ENCODE results near the gene NEO1. TPM values are rescaled to one million over a fixed set of nuclear protein-coding genes. Genes with fewer than 3 reads are reported as not detected.
"Not testable (repeated sequence)": the region's sequence is repeated elsewhere in the genome, so short reads cannot be mapped to it uniquely, and the experiment has no call there.

The NEO1 gene
- total RNA-seq, 1 donor from 2014 or later = 24.9 TPM

GRCh38 chr15:73165844-73166243 lies 113.6 kb downstream of the NEO1 start:
- Mint-ChIP-seq H3K27ac (ENCODE audit: unreplicated experiment) (no peak overlapping the region), H3K9me3 (ENCODE audit: unreplicated experiment) (peaks cover 6% of the 10 kb centered on the region), H3K36me3 (ENCODE audit: unreplicated experiment) (peaks cover 2% of the 10 kb centered on the region), H3K27me3 (ENCODE audit: unreplicated experiment) (no peaks in the 10 kb centered on the region), H3K4me1 (ENCODE audit: unreplicated experiment) (no peaks in the 10 kb centered on the region), H3K4me3 (ENCODE audit: unreplicated experiment) (no peak overlapping the region)
- DNase-seq (ENCODE audit: extremely low spot score, unreplicated experiment) = no peak
- TF ChIP-seq CTCF (IDR thresholded peaks at IDR 0.05) = no peak

- H3K27ac Mint-ChIP-seq (ENCODE audit: unreplicated experiment); H3K4me3 Mint-ChIP-seq (ENCODE audit: unreplicated experiment); DNase-seq (ENCODE audit: extremely low spot score, unreplicated experiment); H3K36me3 Mint-ChIP-seq (ENCODE audit: unreplicated experiment); H3K27me3 Mint-ChIP-seq (ENCODE audit: unreplicated experiment); H3K9me3 Mint-ChIP-seq (ENCODE audit: unreplicated experiment); H3K4me1 Mint-ChIP-seq (ENCODE audit: unreplicated experiment): not testable (repeated sequence)
These were observed 114.4 kb downstream of the NEO1 start for GRCh38 chr15:73166711-73167110.

GRCh38 chr15:73168487-73168886 lies 116.2 kb downstream of the NEO1 start:
- Mint-ChIP-seq H3K4me3 (ENCODE audit: unreplicated experiment) (no peak overlapping the region), H3K27ac (ENCODE audit: unreplicated experiment) (no peak overlapping the region), H3K36me3 (ENCODE audit: unreplicated experiment) (peaks cover 2% of the 10 kb centered on the region), H3K9me3 (ENCODE audit: unreplicated experiment) (peaks cover 6% of the 10 kb centered on the region), H3K4me1 (ENCODE audit: unreplicated experiment) (no peaks in the 10 kb centered on the region), H3K27me3 (ENCODE audit: unreplicated experiment) (no peaks in the 10 kb centered on the region)
- TF ChIP-seq CTCF (IDR thresholded peaks at IDR 0.05) = no peak
- DNase-seq (ENCODE audit: extremely low spot score, unreplicated experiment) = no peak

GRCh38 chr15:73171711-73172110 lies 119.4 kb downstream of the NEO1 start:
- Mint-ChIP-seq H3K9me3 (ENCODE audit: unreplicated experiment) (no peaks in the 10 kb centered on the region), H3K4me3 (ENCODE audit: unreplicated experiment) (no peak overlapping the region), H3K36me3 (ENCODE audit: unreplicated experiment) (peaks cover 2% of the 10 kb centered on the region), H3K4me1 (ENCODE audit: unreplicated experiment) (no peaks in the 10 kb centered on the region), H3K27ac (ENCODE audit: unreplicated experiment) (no peak overlapping the region), H3K27me3 (ENCODE audit: unreplicated experiment) (no peaks in the 10 kb centered on the region)
- TF ChIP-seq CTCF (IDR thresholded peaks at IDR 0.05) = no peak
- DNase-seq (ENCODE audit: extremely low spot score, unreplicated experiment) = no peak

- DNase-seq (ENCODE audit: extremely low spot score, unreplicated experiment) = no peak
- no peaks in the 10 kb centered on the region for H3K36me3 Mint-ChIP-seq (ENCODE audit: unreplicated experiment)
- no peak overlapping the region for H3K27ac Mint-ChIP-seq (ENCODE audit: unreplicated experiment)
- no peak for TF ChIP-seq CTCF (IDR thresholded peaks at IDR 0.05)
- H3K4me1 Mint-ChIP-seq (ENCODE audit: unreplicated experiment) = no peaks in the 10 kb centered on the region
- no peak overlapping the region for H3K4me3 Mint-ChIP-seq (ENCODE audit: unreplicated experiment)
- H3K27me3 Mint-ChIP-seq (ENCODE audit: unreplicated experiment) = no peaks in the 10 kb centered on the region
- H3K9me3 Mint-ChIP-seq (ENCODE audit: unreplicated experiment) = no peaks in the 10 kb centered on the region
These were observed 120.2 kb downstream of the NEO1 start for GRCh38 chr15:73172508-73172907.

- no peak overlapping the region for H3K27ac Mint-ChIP-seq (ENCODE audit: unreplicated experiment)
- H3K36me3 Mint-ChIP-seq (ENCODE audit: unreplicated experiment) = no peaks in the 10 kb centered on the region
These were observed 121.9 kb downstream of the NEO1 start for GRCh38 chr15:73174171-73174570.

More at GRCh38 chr15:73174171-73174570, 121.9 kb downstream of the NEO1 start:
- Mint-ChIP-seq H3K4me1 (ENCODE audit: unreplicated experiment) (no peaks in the 10 kb centered on the region), H3K9me3 (ENCODE audit: unreplicated experiment) (no peaks in the 10 kb centered on the region), H3K4me3 (ENCODE audit: unreplicated experiment) (no peak overlapping the region), H3K27me3 (ENCODE audit: unreplicated experiment) (no peaks in the 10 kb centered on the region)
- TF ChIP-seq CTCF (IDR thresholded peaks at IDR 0.05) = no peak
- no peak for DNase-seq (ENCODE audit: extremely low spot score, unreplicated experiment)
